ENCODE results near the gene HNRNPA1. TPM values are rescaled to one million over a fixed set of nuclear protein-coding genes. Genes with fewer than 3 reads are reported as not detected.

The HNRNPA1 gene
- total RNA-seq, 1 experiment from 2014 or later = 1,116 TPM

DNA sequence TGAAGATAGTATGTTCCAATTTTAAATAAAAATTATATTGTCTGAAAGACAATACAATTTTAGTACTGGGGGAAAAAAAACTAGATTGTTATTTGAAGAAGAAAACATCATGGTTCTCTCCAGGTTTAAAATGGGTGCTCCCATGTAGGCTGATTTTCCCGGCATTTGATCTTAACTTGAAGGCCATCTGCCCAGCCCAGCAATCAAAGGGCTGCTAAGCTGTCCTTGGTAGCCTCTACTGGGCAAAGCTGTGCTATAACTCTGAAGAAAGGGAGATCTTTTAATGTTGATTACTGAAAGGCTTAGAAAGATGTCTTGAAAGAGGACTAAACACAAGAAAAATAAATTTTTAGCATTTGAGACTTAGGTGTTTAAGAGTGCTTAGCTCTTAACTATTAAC is 42.0 kb upstream of the HNRNPA1 start:
- CTCF ChIA-PET = interaction anchor here (0.6 kb wide), 1 partner anchor 94 kb away, joined by 5 read pairs; no protein-coding TSS in a partner anchor
- BruUV-seq (replicated peaks) = no TSS peak
- POLR2A ChIA-PET (ENCODE audit: unreplicated experiment) = no interaction called here
- Histone ChIP-seq H4K20me1 (ENCODE audit: insufficient read depth) (no peaks in the 10 kb centered on the region), H3K27me3 (ENCODE audit: insufficient read depth, low read depth) (no peaks in the 10 kb centered on the region), H3K4me1 (replicated peaks; ENCODE audit: insufficient read depth) (no peaks in the 10 kb centered on the region), H3F3A (ENCODE audit: insufficient read depth, low read depth) (no peaks in the 10 kb centered on the region), H2AFZ (no peak overlapping the region), H3K27ac (no peak overlapping the region), H3K4me3 (no peak overlapping the region), H3K36me3 (ENCODE audit: low read depth) (peaks cover 7% of the 10 kb centered on the region; the same call in 1 of the 2 replicates), H3K79me2 (ENCODE audit: low read depth) (no peaks in the 10 kb centered on the region), H3K4me2 (no peak overlapping the region), H3K9me3 (ENCODE audit: insufficient read depth, low read depth) (no peaks in the 10 kb centered on the region), H3K9me2 (ENCODE audit: insufficient read depth) (no peaks in the 10 kb centered on the region)
- TF ChIP-seq EZH2 (IDR thresholded peaks at IDR 0.05; ENCODE audit: low read depth) = no peak
- no peak for TF ChIP-seq CTCF (conservative IDR thresholded peaks at IDR 0.05)
- intact Hi-C loops (cut with micrococcal nuclease; ENCODE audit: unreplicated experiment) = no loop called here
- DNase-seq = no peak

- Histone ChIP-seq H4K20me1 (ENCODE audit: insufficient read depth) (no peaks in the 10 kb centered on the region), H3K4me3 (no peak overlapping the region), H3K27ac (no peak overlapping the region), H3K9me3 (ENCODE audit: insufficient read depth, low read depth) (no peaks in the 10 kb centered on the region), H3F3A (ENCODE audit: insufficient read depth, low read depth) (no peaks in the 10 kb centered on the region), H3K27me3 (ENCODE audit: insufficient read depth, low read depth) (no peaks in the 10 kb centered on the region), H2AFZ (no peak overlapping the region), H3K4me1 (replicated peaks; ENCODE audit: insufficient read depth) (no peaks in the 10 kb centered on the region), H3K36me3 (ENCODE audit: low read depth) (peaks cover 7% of the 10 kb centered on the region; the same call in 1 of the 2 replicates), H3K9me2 (ENCODE audit: insufficient read depth) (no peaks in the 10 kb centered on the region), H3K79me2 (ENCODE audit: low read depth) (no peaks in the 10 kb centered on the region), H3K4me2 (no peak overlapping the region)
- ChIA-PET CTCF (no interaction called here), POLR2A (ENCODE audit: unreplicated experiment) (no interaction called here)
- DNase-seq = no peak
- BruUV-seq (replicated peaks) = no TSS peak
- no peak for TF ChIP-seq EZH2 (IDR thresholded peaks at IDR 0.05; ENCODE audit: low read depth)
- TF ChIP-seq CTCF (conservative IDR thresholded peaks at IDR 0.05) = no peak
- intact Hi-C loops (cut with micrococcal nuclease; ENCODE audit: unreplicated experiment) = loop anchor here (5.0 kb wide), 1 partner anchor 38 kb away; no protein-coding TSS in a partner anchor
These were observed 40.9 kb upstream of the HNRNPA1 start for GRCh38 chr12:54239620-54240019.

DNA sequence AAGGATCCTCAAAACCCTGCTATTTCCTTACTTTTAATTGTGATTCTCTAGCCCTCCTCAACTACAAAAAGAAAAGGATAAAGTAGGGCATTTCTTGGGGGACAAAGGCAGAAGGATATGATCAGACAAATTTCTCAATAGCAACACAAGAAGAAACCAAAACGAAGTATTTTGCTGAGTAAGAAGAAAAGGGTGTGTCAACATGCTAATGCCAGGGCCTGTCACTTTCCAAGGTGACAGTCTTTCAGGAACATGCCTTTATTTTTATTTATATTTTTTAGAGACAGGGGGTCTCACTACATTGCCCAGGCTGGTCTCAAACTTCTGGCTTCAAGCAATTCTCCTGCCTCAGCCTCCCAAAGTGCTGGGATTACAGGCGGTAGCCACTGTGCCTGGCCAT is 40.4 kb upstream of the HNRNPA1 start:
- BruUV-seq (replicated peaks) = TSS peak; percentile 4
- Histone ChIP-seq H3K79me2 (ENCODE audit: low read depth) (no peaks in the 10 kb centered on the region), H3K4me1 (replicated peaks; ENCODE audit: insufficient read depth) (no peaks in the 10 kb centered on the region), H3K36me3 (ENCODE audit: low read depth) (peaks cover 7% of the 10 kb centered on the region; the same call in 1 of the 2 replicates), H3F3A (ENCODE audit: insufficient read depth, low read depth) (no peaks in the 10 kb centered on the region), H3K9me3 (ENCODE audit: insufficient read depth, low read depth) (no peaks in the 10 kb centered on the region), H2AFZ (no peak overlapping the region), H3K9me2 (ENCODE audit: insufficient read depth) (no peaks in the 10 kb centered on the region), H3K4me2 (no peak overlapping the region), H4K20me1 (ENCODE audit: insufficient read depth) (no peaks in the 10 kb centered on the region), H3K4me3 (no peak overlapping the region), H3K27ac (no peak overlapping the region), H3K27me3 (ENCODE audit: insufficient read depth, low read depth) (no peaks in the 10 kb centered on the region)
- intact Hi-C loops (cut with micrococcal nuclease; ENCODE audit: unreplicated experiment) = loop anchor here (5.0 kb wide), 1 partner anchor 37 kb away; no protein-coding TSS in a partner anchor
- DNase-seq = no peak
- POLR2A ChIA-PET (ENCODE audit: unreplicated experiment) = no interaction called here
- TF ChIP-seq EZH2 (IDR thresholded peaks at IDR 0.05; ENCODE audit: low read depth) = no peak
- TF ChIP-seq CTCF (conservative IDR thresholded peaks at IDR 0.05) = no peak
- CTCF ChIA-PET = no interaction called here
